Kidney (tissue), 14 donors: ENCODE data around the gene TICAM2. TPM values are rescaled to one million over a fixed set of nuclear protein-coding genes. Genes with fewer than 3 reads are reported as not detected.
A peak's percentile ranks its signal among the peaks of the same experiment; 100 is the strongest.

ENCODE experiments used
- DNase-seq, 5 donors: peaks; one replicate each; pipeline ENCODE4 v3.0.0-alpha.2; 2013 to 2020
- FAIRE-seq: peaks from 2 replicates; lab custom pipeline; 2012; peaks lifted over from hg19 to GRCh38; lab: Jason Lieb, UNC
- H3K27ac ChIP-seq, 2 donors: one replicate each; pipeline ENCODE4 v1.7.0; 2013; ENCODE audit warnings: low read depth in 2 of 2, low read length in 2 of 2, inconsistent platforms in 1 of 2
- H3K27me3 ChIP-seq: one replicate; pipeline ENCODE4 v1.7.1; 2013; ENCODE audit warnings: low read length, inconsistent platforms; ENCODE audit not compliant: control insufficient read depth, insufficient read depth
- H3K36me3 ChIP-seq, 3 donors: one replicate each; pipeline versions ENCODE4 v1.7.0 to v1.7.1; 2013; ENCODE audit warnings: low read length in 3 of 3, control low read depth in 1 of 3, inconsistent platforms in 1 of 3; ENCODE audit not compliant: insufficient read depth in 3 of 3, control insufficient read depth in 2 of 3
- H3K4me1 ChIP-seq, 3 donors: one replicate each; pipeline versions ENCODE4 v1.7.0 to v1.7.1; 2013; ENCODE audit warnings: low read length in 3 of 3, inconsistent platforms in 1 of 3, low read depth in 1 of 3; ENCODE audit not compliant: control insufficient read depth in 2 of 3, insufficient read depth in 2 of 3
- H3K4me3 ChIP-seq, 3 donors: one replicate each; pipeline versions ENCODE4 v1.7.0 to v1.8.1; 2013; ENCODE audit warnings: low read length in 3 of 3, control low read depth in 1 of 3, inconsistent platforms in 1 of 3
- H3K9ac ChIP-seq, 3 donors: one replicate each; pipeline versions ENCODE4 v1.7.0 to v1.7.1; 2013; ENCODE audit warnings: low read length in 3 of 3, control low read depth in 1 of 3, inconsistent platforms in 1 of 3
- H3K9me3 ChIP-seq, 3 donors: one replicate each; pipeline versions ENCODE4 v1.7.0 to v1.7.1; 2013; ENCODE audit warnings: low read length in 3 of 3, control low read depth in 1 of 3, inconsistent platforms in 1 of 3; ENCODE audit not compliant: control insufficient read depth in 2 of 3, insufficient read depth in 1 of 3
- intact Hi-C: fragments of 100-400 bp; cut with DNase I; formaldehyde crosslinking; loops from one replicate; pipeline ENCODE4 v1.11.1; 2022
- polyA plus RNA-seq: library from polyadenylated mRNA; stranded (reverse); fragments of 350-450 nt; fragmentation: Illumina TruSeq; extraction: RNeasy Lipid Tissue Mini Kit (QIAGEN cat#74804); gene quantifications from one replicate; pipeline ENCODE4 v1.2.3, GENCODE V29; 2014; ENCODE audit warnings: low read depth, low replicate concordance; ENCODE audit not compliant: insufficient read depth
- total RNA-seq: library from RNA; stranded (reverse); fragmentation: NEBNext Ultra II Directional; extraction: Animal tissue kit (Norgen Biotek cat#: 25700); gene quantifications from one replicate; pipeline ENCODE4 v1.2.1, GENCODE V29; 2021
- TF ChIP-seq, protein P1 (sequence below): IDR thresholded peaks from 3 replicates; pipeline ENCODE4 v1.5.1; 2012; ENCODE audit warnings: mild to moderate bottlenecking, moderate library complexity, borderline replicate concordance; ENCODE audit not compliant: insufficient read depth; ENCODE audit errors: extremely low read depth
- donor health status: control.
- donor health status: control.
- donor health status: control.
- donor health status: control.
- donor health status: control.
- donor health status: DM: yes; HTN: yes; CAD: no.
- donor health status: Normal renal cell carcinoma (clear cell type).

TICAM2 gene
- total and polyA plus RNA-seq, 2 donors from 2014 or later = 2.0 to 7.6 TPM

GRCh38 chr5:115544436-115545350, 57.6 kb downstream of the TICAM2 start, which contains the start of gene FEM1C:
FEM1C (minus strand) TSS chr5:115544775; CDS start chr5:115543493, 1,282 bp downstream.
- Histone ChIP-seq H3K4me1 (peaks cover 0 to 12% (median 8%) of the 10 kb centered on the region in 3 donors), H3K4me3 (peak within 1 kb of the TSS; percentile 66 to 77 (median 75)), H3K9ac (peak within 1 kb of the TSS; percentile 81 to 88 (median 86)), H3K27me3 (no peaks in the 10 kb centered on the region), H3K9me3 (peaks cover 0 to 7% (median 2%) of the 10 kb centered on the region in 3 donors), H3K36me3 (no peaks in the 10 kb centered on the region), H3K27ac (peak within 1 kb of the TSS; percentile 94 to 96)
- FAIRE-seq = no peak
- intact Hi-C loops = no loop called here
- TF ChIP-seq, protein P1, sequence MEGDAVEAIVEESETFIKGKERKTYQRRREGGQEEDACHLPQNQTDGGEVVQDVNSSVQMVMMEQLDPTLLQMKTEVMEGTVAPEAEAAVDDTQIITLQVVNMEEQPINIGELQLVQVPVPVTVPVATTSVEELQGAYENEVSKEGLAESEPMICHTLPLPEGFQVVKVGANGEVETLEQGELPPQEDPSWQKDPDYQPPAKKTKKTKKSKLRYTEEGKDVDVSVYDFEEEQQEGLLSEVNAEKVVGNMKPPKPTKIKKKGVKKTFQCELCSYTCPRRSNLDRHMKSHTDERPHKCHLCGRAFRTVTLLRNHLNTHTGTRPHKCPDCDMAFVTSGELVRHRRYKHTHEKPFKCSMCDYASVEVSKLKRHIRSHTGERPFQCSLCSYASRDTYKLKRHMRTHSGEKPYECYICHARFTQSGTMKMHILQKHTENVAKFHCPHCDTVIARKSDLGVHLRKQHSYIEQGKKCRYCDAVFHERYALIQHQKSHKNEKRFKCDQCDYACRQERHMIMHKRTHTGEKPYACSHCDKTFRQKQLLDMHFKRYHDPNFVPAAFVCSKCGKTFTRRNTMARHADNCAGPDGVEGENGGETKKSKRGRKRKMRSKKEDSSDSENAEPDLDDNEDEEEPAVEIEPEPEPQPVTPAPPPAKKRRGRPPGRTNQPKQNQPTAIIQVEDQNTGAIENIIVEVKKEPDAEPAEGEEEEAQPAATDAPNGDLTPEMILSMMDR = no peak
- peak; percentile 97 to 100 (median 99) for DNase-seq

DNA sequence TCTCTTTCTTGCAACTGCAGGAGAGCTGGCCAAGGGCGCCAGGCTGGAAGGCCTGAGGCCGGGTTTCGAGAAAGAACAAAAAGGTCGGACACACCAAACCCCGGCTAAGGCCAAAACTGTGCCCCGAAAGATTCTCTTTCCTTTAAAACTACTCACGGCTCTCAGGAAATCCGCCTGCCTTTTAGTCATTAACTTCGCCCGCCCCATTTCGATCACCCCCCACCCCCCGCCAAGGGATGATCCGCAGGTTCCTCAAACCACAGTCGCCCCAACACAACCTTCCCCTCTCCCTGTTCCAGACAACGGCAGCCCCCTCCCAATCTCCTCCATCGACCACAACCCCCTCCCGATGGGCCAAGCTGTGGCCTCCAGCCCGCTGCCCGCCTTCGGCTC, 58.2 kb downstream of the TICAM2 start:
- DNase-seq = peak in 4 of 5 donors; percentile 48 to 80 (median 74)
- no peak for FAIRE-seq
- H3K9me3 ChIP-seq = peaks cover 0 to 7% (median 2%) of the 10 kb centered on the region in 3 donors
- peaks cover 0 to 18% (median 10%) of the 10 kb centered on the region in 3 donors for H3K4me1 ChIP-seq
- H3K36me3 ChIP-seq = peaks cover 0 to 3% (median 0%) of the 10 kb centered on the region in 3 donors
- peak overlapping the region; percentile 94 to 96 for H3K27ac ChIP-seq
- peak overlapping the region; percentile 81 to 88 (median 86) for H3K9ac ChIP-seq
- intact Hi-C loops = no loop called here
- peak overlapping the region; percentile 64 to 77 (median 75) for H3K4me3 ChIP-seq
- H3K27me3 ChIP-seq = no peaks in the 10 kb centered on the region
- TF ChIP-seq, protein P1 = no peak

- FAIRE-seq = no peak
- TF ChIP-seq, protein P1 = no peak
Measured at GRCh38 chr5:115543365-115544042, 58.8 kb downstream of the TICAM2 start.

More at GRCh38 chr5:115543365-115544042, 58.8 kb downstream of the TICAM2 start:
- peak in 2 of 5 donors; percentile 53 to 84 for DNase-seq
- peak overlapping the region; percentile 81 to 88 (median 86) for H3K9ac ChIP-seq
- H3K27me3 ChIP-seq = no peaks in the 10 kb centered on the region
- peaks cover 0 to 7% (median 2%) of the 10 kb centered on the region in 3 donors for H3K9me3 ChIP-seq
- H3K4me3 ChIP-seq = peak overlapping the region; percentile 64 to 77 (median 75)
- H3K4me1 ChIP-seq = peaks cover 0 to 21% (median 13%) of the 10 kb centered on the region in 3 donors
- peaks cover 0 to 3% (median 0%) of the 10 kb centered on the region in 3 donors for H3K36me3 ChIP-seq
- intact Hi-C loops = no loop called here
- H3K27ac ChIP-seq = peak overlapping the region; percentile 94 to 96
